Mesenchymal stem cell (in vitro differentiated cells and primary cell): ENCODE data around the gene ZSWIM6.

Source experiments
- DNase-seq: peaks from one replicate; pipeline ENCODE4 v3.0.0-alpha.2; 2013
- H2AFZ ChIP-seq: one replicate; pipeline ENCODE4 v1.6.1; 2013; ENCODE audit warnings: low read depth, mild to moderate bottlenecking, control low read depth, inconsistent platforms, low read length, moderate library complexity
- H2AK5ac ChIP-seq: 2 replicates; pipeline ENCODE4 v1.6.1; 2013; ENCODE audit warnings: low read length, moderate library complexity, mild to moderate bottlenecking, inconsistent platforms; ENCODE audit not compliant: severe bottlenecking
- H2BK120ac ChIP-seq: one replicate; pipeline ENCODE4 v1.6.1; 2013; ENCODE audit warnings: low read depth, mild to moderate bottlenecking, inconsistent platforms, low read length, moderate library complexity
- H2BK12ac ChIP-seq, 2 experiments: one replicate each; pipeline ENCODE4 v1.6.1; 2013; ENCODE audit warnings: inconsistent platforms in 2 of 2, low read length in 2 of 2, mild to moderate bottlenecking in 2 of 2, moderate library complexity in 2 of 2, control low read depth in 1 of 2
- H2BK15ac ChIP-seq: one replicate; pipeline ENCODE4 v1.6.1; 2013; ENCODE audit warnings: mild to moderate bottlenecking, low read depth, inconsistent platforms; ENCODE audit not compliant: poor library complexity, severe bottlenecking
- H2BK5ac ChIP-seq: 2 replicates; pipeline ENCODE4 v1.6.1; 2013; ENCODE audit warnings: low read depth, mild to moderate bottlenecking, low read length, control low read depth, inconsistent platforms; ENCODE audit not compliant: poor library complexity, severe bottlenecking
- H3K14ac ChIP-seq, 2 experiments: one replicate each; pipeline ENCODE4 v1.6.1; 2013; ENCODE audit warnings: inconsistent platforms in 2 of 2, low read length in 2 of 2, control low read depth in 1 of 2, mild to moderate bottlenecking in 1 of 2, moderate library complexity in 1 of 2
- H3K18ac ChIP-seq, 2 experiments: one replicate each; pipeline ENCODE4 v1.6.1; 2013; ENCODE audit warnings: inconsistent platforms in 2 of 2, low read length in 2 of 2, control low read depth in 1 of 2, low read depth in 1 of 2, mild to moderate bottlenecking in 1 of 2
- H3K23ac ChIP-seq, 2 experiments: one replicate each; pipeline ENCODE4 v1.6.1; 2013; ENCODE audit warnings: inconsistent platforms in 2 of 2, low read length in 2 of 2, mild to moderate bottlenecking in 2 of 2, moderate library complexity in 2 of 2, control low read depth in 1 of 2
- H3K27ac ChIP-seq: 2 replicates; pipeline ENCODE4 v1.5.1; 2013; ENCODE audit warnings: mild to moderate bottlenecking, moderate library complexity, low read length, control low read depth, inconsistent platforms; ENCODE audit not compliant: poor library complexity, severe bottlenecking
- H3K27me3 ChIP-seq, 2 experiments: 2 replicates each; pipeline versions ENCODE4 v1.6.1 to v1.7.0; 2013; ENCODE audit warnings: low read length in 2 of 2, mild to moderate bottlenecking in 2 of 2, moderate library complexity in 2 of 2, control low read depth in 1 of 2, inconsistent platforms in 1 of 2; ENCODE audit not compliant: control insufficient read depth in 1 of 2, insufficient read depth in 1 of 2
- H3K36me3 ChIP-seq, 2 experiments: 2 replicates each; pipeline versions ENCODE4 v1.6.1 to v1.7.0; 2013; ENCODE audit warnings: low read length in 2 of 2, control low read depth in 1 of 2, inconsistent platforms in 1 of 2, low read depth in 1 of 2, mild to moderate bottlenecking in 1 of 2; ENCODE audit not compliant: insufficient read depth in 2 of 2, control insufficient read depth in 1 of 2
- H3K4ac ChIP-seq, 2 experiments: one replicate each; pipeline ENCODE4 v1.6.1; 2013; ENCODE audit warnings: inconsistent platforms in 2 of 2, low read length in 2 of 2, mild to moderate bottlenecking in 2 of 2, moderate library complexity in 2 of 2, control low read depth in 1 of 2, low read depth in 1 of 2
- H3K4me1 ChIP-seq: 2 replicates; pipeline ENCODE4 v1.6.1; 2013; ENCODE audit warnings: low read depth, low read length, control low read depth; ENCODE audit not compliant: control insufficient read depth, insufficient read depth
- H3K4me2 ChIP-seq: 2 replicates; pipeline ENCODE4 v1.6.1; 2013; ENCODE audit warnings: low read length, mild to moderate bottlenecking, inconsistent platforms; ENCODE audit not compliant: poor library complexity, severe bottlenecking
- H3K4me3 ChIP-seq, 2 experiments: 2 replicates each; pipeline versions ENCODE4 v1.5.1 to v1.7.0; 2013; ENCODE audit warnings: low read length in 2 of 2, mild to moderate bottlenecking in 2 of 2, control low read depth in 1 of 2, low read depth in 1 of 2; ENCODE audit not compliant: insufficient read depth in 1 of 2
- H3K79me1 ChIP-seq: replicated peaks from 2 replicates; pipeline ENCODE4 v1.6.1; 2013; ENCODE audit warnings: mild to moderate bottlenecking, control low read depth, low read length, inconsistent platforms; ENCODE audit not compliant: poor library complexity, severe bottlenecking
- H3K9ac ChIP-seq: 2 replicates; pipeline ENCODE4 v1.7.0; 2013; ENCODE audit warnings: mild to moderate bottlenecking, low read length, moderate library complexity
- H3K9me3 ChIP-seq: 2 replicates; pipeline ENCODE4 v1.7.0; 2013; ENCODE audit warnings: mild to moderate bottlenecking, low read length; ENCODE audit not compliant: control insufficient read depth
- H4K8ac ChIP-seq: one replicate; pipeline ENCODE4 v1.6.1; 2013; ENCODE audit warnings: inconsistent platforms, mild to moderate bottlenecking, low read length, moderate library complexity
- H4K91ac ChIP-seq: one replicate; pipeline ENCODE4 v1.6.1; 2013; ENCODE audit warnings: mild to moderate bottlenecking, low read length, inconsistent platforms
- WGBS: methylation state at CpG from one replicate; pipeline ENCODE4 v1.1.7; 2013; ENCODE audit warnings: mixed read lengths; 5-methylcytosine and 5-hydroxymethylcytosine counted together

ZSWIM6 gene

DNA sequence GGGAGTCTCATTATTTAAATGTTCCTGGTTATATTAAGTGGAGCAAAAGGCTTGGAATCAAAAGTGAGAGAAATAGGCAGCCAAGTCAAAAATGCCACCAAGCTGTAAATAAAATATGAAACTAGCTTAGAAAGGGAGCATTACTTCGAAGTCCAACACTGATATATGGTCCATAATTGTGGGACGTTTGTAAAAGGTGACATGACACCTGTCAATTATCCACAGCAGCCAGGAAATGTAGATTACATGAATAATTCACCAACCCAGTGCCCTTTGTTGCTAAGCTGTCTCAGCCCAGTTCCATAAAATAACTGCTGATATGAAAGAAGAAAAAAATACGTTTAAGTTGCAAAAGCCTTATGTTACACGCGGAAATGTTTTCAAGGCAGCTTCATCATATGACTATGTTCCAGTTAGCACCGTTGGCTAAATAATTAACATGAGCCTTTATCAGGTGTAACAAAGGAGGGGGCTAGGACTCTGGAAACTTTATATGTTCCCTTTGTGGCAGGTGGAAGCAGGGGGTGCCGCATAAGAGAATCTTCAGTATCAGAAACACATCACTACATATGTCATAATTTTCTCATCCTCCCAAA, 39.9 kb upstream of the ZSWIM6 start:
- no peak overlapping the region for H2BK12ac ChIP-seq
- no peaks in the 10 kb centered on the region for H3K9me3 ChIP-seq
- H2AK5ac ChIP-seq = no peak overlapping the region
- H4K8ac ChIP-seq = no peak overlapping the region
- no peak overlapping the region for H3K27ac ChIP-seq
- H3K4me2 ChIP-seq = no peak overlapping the region
- H4K91ac ChIP-seq = no peak overlapping the region
- no peak overlapping the region for H3K18ac ChIP-seq
- no peak overlapping the region for H3K4me3 ChIP-seq
- H2BK120ac ChIP-seq = no peak overlapping the region
- no peak overlapping the region for H2BK15ac ChIP-seq
- H2BK5ac ChIP-seq = no peak overlapping the region
- peaks cover 0 to 5% of the 10 kb centered on the region in 2 experiments for H3K36me3 ChIP-seq
- H3K4me1 ChIP-seq = peaks cover 4% of the 10 kb centered on the region
- H2AFZ ChIP-seq = no peak overlapping the region
- H3K9ac ChIP-seq = no peak overlapping the region
- no peak overlapping the region for H3K14ac ChIP-seq
- H3K4ac ChIP-seq = no peak overlapping the region
- H3K23ac ChIP-seq = no peak overlapping the region
- no peaks in the 10 kb centered on the region for H3K27me3 ChIP-seq
- H3K79me1 ChIP-seq = no peaks in the 10 kb centered on the region
- DNase-seq = no peak
- 98% methylated on average over 6 of the region's 7 CpGs for WGBS

DNA sequence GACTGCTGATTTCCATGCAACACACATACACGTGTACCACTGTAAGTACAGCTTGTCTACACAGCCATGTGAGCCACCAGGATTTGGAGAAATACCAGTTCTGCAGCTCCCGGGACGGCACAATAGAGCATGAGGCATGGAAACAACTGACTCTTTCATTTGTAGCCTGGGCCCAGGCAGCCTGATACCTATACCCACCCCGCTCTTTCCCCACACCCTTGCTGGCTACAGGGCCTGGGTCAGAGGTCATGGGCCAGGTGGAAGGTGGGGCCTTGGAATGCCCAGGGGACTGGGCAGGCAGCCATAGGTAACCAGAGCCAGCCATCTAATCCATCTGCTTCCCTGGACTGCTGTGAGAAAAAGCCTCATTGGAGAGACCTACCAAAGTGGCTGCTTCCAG, 39.0 kb upstream of the ZSWIM6 start:
- H3K27ac ChIP-seq = no peak overlapping the region
- H3K23ac ChIP-seq = no peak overlapping the region
- no peak for DNase-seq
- H3K27me3 ChIP-seq = no peaks in the 10 kb centered on the region
- peak overlapping the region in 1 of 2 experiments; percentile 49 for H2BK12ac ChIP-seq
- no peaks in the 10 kb centered on the region for H3K9me3 ChIP-seq
- no peak overlapping the region for H2BK5ac ChIP-seq
- peak overlapping the region; percentile 29 to 67 for H3K18ac ChIP-seq
- H3K4me1 ChIP-seq = peaks cover 5% of the 10 kb centered on the region
- H3K4me2 ChIP-seq = no peak overlapping the region
- no peak overlapping the region for H3K4me3 ChIP-seq
- 92% methylated on average over 4 of the region's 4 CpGs for WGBS
- no peak overlapping the region for H3K9ac ChIP-seq
- no peak overlapping the region for H4K8ac ChIP-seq
- peak overlapping the region; percentile 54 for H2AK5ac ChIP-seq
- H3K36me3 ChIP-seq = peaks cover 0 to 5% of the 10 kb centered on the region in 2 experiments
- no peak overlapping the region for H4K91ac ChIP-seq
- H3K79me1 ChIP-seq = no peaks in the 10 kb centered on the region
- H2BK15ac ChIP-seq = no peak overlapping the region
- peak overlapping the region; percentile 16 for H2AFZ ChIP-seq
- no peak overlapping the region for H2BK120ac ChIP-seq
- H3K4ac ChIP-seq = no peak overlapping the region
- H3K14ac ChIP-seq = no peak overlapping the region

DNA sequence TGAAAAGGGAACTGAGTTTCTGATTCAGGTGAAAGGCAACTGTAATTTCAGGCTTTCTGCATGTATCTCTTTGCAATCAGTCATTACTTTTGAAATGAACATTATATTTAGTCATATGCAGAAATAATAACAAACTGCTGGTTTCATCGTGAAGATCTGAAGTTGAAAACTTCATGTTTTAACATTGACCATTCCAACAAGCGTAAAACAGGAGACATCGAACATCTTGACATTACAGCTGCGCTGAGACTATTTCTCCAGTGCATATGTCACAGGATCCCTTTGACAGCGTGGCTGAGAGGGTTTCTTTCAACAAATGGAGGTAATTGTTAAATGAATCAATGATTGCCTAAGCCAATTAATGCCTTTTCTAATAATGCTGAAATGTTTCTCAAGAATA, 38.2 kb upstream of the ZSWIM6 start:
- Histone ChIP-seq H4K8ac (no peak overlapping the region), H3K4me1 (peaks cover 8% of the 10 kb centered on the region), H3K18ac (no peak overlapping the region), H2BK5ac (no peak overlapping the region), H2BK15ac (no peak overlapping the region), H3K9ac (no peak overlapping the region), H2BK120ac (no peak overlapping the region), H3K4me3 (no peak overlapping the region), H4K91ac (no peak overlapping the region), H3K27ac (no peak overlapping the region), H3K79me1 (no peaks in the 10 kb centered on the region), H2BK12ac (no peak overlapping the region), H3K23ac (no peak overlapping the region), H3K27me3 (no peaks in the 10 kb centered on the region), H3K4ac (no peak overlapping the region), H2AFZ (no peak overlapping the region), H3K36me3 (peaks cover 0 to 5% of the 10 kb centered on the region in 2 experiments), H3K9me3 (no peaks in the 10 kb centered on the region), H2AK5ac (no peak overlapping the region), H3K14ac (no peak overlapping the region), H3K4me2 (no peak overlapping the region)
- no peak for DNase-seq
- WGBS = 91% methylated on average over 5 of the region's 5 CpGs

GRCh38 chr5:61295365-61295764, 36.7 kb upstream of the ZSWIM6 start:
- H2BK120ac ChIP-seq = no peak overlapping the region
- no peak overlapping the region for H3K4ac ChIP-seq
- no peak overlapping the region for H4K91ac ChIP-seq
- no peak overlapping the region for H4K8ac ChIP-seq
- H3K4me1 ChIP-seq = peaks cover 9% of the 10 kb centered on the region
- H3K9ac ChIP-seq = no peak overlapping the region
- H3K18ac ChIP-seq = no peak overlapping the region
- no peak overlapping the region for H3K23ac ChIP-seq
- H2BK15ac ChIP-seq = no peak overlapping the region
- H3K27me3 ChIP-seq = no peaks in the 10 kb centered on the region
- 91% methylated on average over 2 of the region's 2 CpGs for WGBS
- no peak overlapping the region for H2AFZ ChIP-seq
- no peak overlapping the region for H3K4me2 ChIP-seq
- peaks cover 0 to 8% of the 10 kb centered on the region in 2 experiments for H3K36me3 ChIP-seq
- no peak for DNase-seq
- no peak overlapping the region for H3K27ac ChIP-seq
- no peak overlapping the region for H2AK5ac ChIP-seq
- no peaks in the 10 kb centered on the region for H3K79me1 ChIP-seq
- no peak overlapping the region for H2BK5ac ChIP-seq
- H2BK12ac ChIP-seq = no peak overlapping the region
- no peak overlapping the region for H3K14ac ChIP-seq
- H3K9me3 ChIP-seq = no peaks in the 10 kb centered on the region
- H3K4me3 ChIP-seq = no peak overlapping the region
